ENCODE data around the gene CPTP.

CPTP gene

DNA sequence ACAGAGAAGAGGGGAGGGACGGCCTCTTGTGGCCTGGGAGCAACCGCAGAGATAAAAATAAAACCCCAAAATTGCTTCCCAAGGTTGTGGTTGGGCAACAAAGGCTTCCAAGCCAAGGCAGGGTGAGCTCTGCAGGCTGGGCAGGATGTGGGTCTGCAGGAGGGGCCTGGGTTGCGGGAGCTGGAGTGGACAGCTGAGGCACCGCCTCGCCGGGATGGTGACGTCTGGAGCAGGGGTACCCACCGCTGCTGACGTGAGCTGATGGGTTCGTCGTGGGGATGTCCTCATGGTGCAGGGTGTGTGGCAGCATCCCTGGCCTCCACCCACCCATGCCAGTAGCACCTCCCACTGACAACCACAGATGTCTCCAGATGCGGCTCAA is 46.8 kb downstream of the CPTP start:
- H3K79me2 ChIP-seq (ENCODE audit: insufficient read depth, low read length) = peaks cover 29% of the 10 kb centered on the region

DNA sequence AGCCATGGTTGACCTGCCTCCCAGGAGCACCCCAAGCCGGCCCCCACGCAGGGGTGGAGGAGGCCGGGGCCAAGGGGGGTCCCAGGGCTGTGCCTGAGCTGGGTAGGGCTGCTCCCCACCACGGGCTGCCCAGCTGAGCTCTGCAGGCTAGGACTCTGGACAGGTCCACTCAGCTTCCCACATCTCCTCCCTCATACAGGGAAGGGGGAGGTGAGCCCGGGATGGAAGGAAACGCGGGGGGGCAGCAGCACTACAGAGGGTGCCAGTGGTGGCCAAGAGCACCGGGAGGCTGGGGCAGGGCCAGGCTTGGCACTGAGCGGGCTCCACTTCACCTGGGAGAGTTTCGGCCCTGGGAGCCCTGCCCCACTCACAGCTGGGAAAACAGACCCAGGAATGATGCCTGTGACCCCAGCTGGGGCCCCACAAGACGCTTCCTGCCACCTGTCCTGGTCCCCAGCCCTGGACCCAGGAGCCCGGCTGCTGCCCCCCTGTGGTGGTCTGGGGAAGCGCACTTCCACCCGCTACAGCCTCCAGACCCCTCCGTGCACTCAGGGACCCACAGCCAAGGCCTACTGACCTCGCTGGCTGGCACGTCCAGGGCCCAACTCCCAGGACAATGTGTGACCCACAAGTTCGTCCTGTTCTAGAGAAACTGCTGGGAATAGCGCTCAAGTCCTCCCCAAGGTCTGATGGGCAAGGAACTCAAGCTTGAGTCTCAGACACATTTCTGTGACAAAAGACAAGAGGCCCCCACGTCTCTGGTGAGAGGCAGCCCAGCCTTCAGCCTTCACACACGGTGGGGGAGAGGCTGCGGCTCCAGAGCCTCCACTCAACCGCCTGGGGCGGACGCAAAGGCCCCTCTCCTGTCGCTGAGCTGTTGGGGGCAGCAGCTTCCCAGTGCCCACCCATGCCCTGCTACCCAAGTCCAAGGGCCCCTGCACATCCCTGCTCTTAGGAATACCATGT is 47.4 kb downstream of the CPTP start:
- Histone ChIP-seq H3K79me2 (ENCODE audit: insufficient read depth, low read length) (peaks cover 30% of the 10 kb centered on the region), H4K20me1 (ENCODE audit: insufficient read depth, low read length) (peaks cover 29% of the 10 kb centered on the region), H3K27ac (ENCODE audit: low read length) (peak overlapping the region; percentile 56), H3K4me3 (ENCODE audit: low read depth in 1 of 2, low read length in 2 of 2) (no peak overlapping the region), H3K4me2 (ENCODE audit: insufficient read depth, low read length) (peak overlapping the region; percentile 50), H3K36me3 (ENCODE audit: insufficient read depth, low read length) (peaks cover 28% of the 10 kb centered on the region), H2AFZ (ENCODE audit: low read depth, low read length) (no peak overlapping the region), H3K9ac (ENCODE audit: low read depth, low read length) (no peak overlapping the region), H3K4me1 (ENCODE audit: insufficient read depth, low read length) (peaks cover 44% of the 10 kb centered on the region), H3K27me3 (ENCODE audit: insufficient read depth, low read length, poor library complexity) (no peaks in the 10 kb centered on the region), H3K9me3 (ENCODE audit: insufficient read depth, low read length, severe bottlenecking) (peaks cover 3% of the 10 kb centered on the region)
- TF ChIP-seq, protein P1, sequence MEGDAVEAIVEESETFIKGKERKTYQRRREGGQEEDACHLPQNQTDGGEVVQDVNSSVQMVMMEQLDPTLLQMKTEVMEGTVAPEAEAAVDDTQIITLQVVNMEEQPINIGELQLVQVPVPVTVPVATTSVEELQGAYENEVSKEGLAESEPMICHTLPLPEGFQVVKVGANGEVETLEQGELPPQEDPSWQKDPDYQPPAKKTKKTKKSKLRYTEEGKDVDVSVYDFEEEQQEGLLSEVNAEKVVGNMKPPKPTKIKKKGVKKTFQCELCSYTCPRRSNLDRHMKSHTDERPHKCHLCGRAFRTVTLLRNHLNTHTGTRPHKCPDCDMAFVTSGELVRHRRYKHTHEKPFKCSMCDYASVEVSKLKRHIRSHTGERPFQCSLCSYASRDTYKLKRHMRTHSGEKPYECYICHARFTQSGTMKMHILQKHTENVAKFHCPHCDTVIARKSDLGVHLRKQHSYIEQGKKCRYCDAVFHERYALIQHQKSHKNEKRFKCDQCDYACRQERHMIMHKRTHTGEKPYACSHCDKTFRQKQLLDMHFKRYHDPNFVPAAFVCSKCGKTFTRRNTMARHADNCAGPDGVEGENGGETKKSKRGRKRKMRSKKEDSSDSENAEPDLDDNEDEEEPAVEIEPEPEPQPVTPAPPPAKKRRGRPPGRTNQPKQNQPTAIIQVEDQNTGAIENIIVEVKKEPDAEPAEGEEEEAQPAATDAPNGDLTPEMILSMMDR (IDR thresholded peaks at IDR 0.05; ENCODE audit: borderline replicate concordance, extremely low read depth, low read length, poor library complexity, severe bottlenecking) = peak; percentile 94
- no peak for TF ChIP-seq EZH2 (IDR thresholded peaks at IDR 0.05; ENCODE audit: borderline replicate concordance, low read depth, low read length, severe bottlenecking)
- ATAC-seq (ENCODE audit: insufficient read depth, low read depth) (peak; percentile 36), DNase-seq (peak; percentile 77)

More for the DNA sequence above, 46.8 kb downstream of the CPTP start:
- Histone ChIP-seq H3K9me3 (ENCODE audit: insufficient read depth, low read length, severe bottlenecking) (peaks cover 10% of the 10 kb centered on the region), H3K4me2 (ENCODE audit: insufficient read depth, low read length) (peak overlapping the region; percentile 50; the same call in 1 of the 2 replicates), H3K4me3 (ENCODE audit: low read depth in 1 of 2, low read length in 2 of 2) (no peak overlapping the region), H4K20me1 (ENCODE audit: insufficient read depth, low read length) (peaks cover 29% of the 10 kb centered on the region), H2AFZ (ENCODE audit: low read depth, low read length) (no peak overlapping the region), H3K36me3 (ENCODE audit: insufficient read depth, low read length) (peaks cover 28% of the 10 kb centered on the region), H3K27ac (ENCODE audit: low read length) (no peak overlapping the region), H3K27me3 (ENCODE audit: insufficient read depth, low read length, poor library complexity) (no peaks in the 10 kb centered on the region), H3K4me1 (ENCODE audit: insufficient read depth, low read length) (peaks cover 39% of the 10 kb centered on the region), H3K9ac (ENCODE audit: low read depth, low read length) (no peak overlapping the region)
- DNase-seq (peak; percentile 76), ATAC-seq (ENCODE audit: insufficient read depth, low read depth) (peak; percentile 15)
- TF ChIP-seq EZH2 (IDR thresholded peaks at IDR 0.05; ENCODE audit: borderline replicate concordance, low read depth, low read length, severe bottlenecking) = no peak
- TF ChIP-seq, protein P1 (IDR thresholded peaks at IDR 0.05; ENCODE audit: borderline replicate concordance, extremely low read depth, low read length, poor library complexity, severe bottlenecking) = no peak

DNA sequence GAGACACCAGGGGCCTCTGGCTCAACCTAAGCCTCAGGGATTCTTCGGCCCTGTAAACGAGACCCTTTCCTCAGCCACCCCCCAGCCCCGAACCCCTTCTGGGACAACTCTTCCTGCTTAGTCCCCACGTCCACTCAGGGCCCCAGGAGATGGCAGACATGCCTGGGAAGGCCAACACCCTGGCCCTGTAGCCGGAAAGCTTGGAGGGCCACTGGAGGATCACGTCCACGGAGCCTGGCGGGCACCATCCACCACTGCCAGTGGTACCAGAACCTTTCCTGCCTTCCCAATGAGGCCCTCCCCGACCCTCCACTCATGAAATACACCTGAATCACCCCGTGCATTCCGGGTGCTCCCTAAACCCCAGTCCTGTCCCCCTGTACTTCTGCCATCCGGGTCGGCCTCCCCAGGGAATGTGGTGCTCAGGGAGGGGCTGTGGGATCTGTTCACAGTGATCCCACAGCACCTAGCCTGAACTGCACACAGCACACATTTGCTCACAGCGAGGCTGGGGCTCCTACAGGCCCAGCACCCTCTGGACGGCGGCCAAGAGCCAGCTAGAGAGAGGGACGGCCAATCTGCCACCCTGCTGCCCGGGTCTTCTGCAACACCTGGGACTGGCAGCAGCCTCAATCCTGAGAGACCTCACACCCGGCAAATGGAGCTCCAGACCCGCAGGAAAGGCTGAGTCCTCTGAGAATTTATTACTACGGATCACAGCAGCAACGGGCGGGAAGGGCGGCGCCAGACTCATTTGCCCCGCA is 48.6 kb downstream of the CPTP start:
- peaks cover 28% of the 10 kb centered on the region for H3K36me3 ChIP-seq (ENCODE audit: insufficient read depth, low read length)
- DNase-seq (no peak), ATAC-seq (ENCODE audit: insufficient read depth, low read depth) (no peak)
- H3K4me3 ChIP-seq (ENCODE audit: low read depth in 1 of 2, low read length in 2 of 2) = peak overlapping the region in 1 of 2 experiments; percentile 94; a peak in 3 of 4 replicates
- H3K9me3 ChIP-seq (ENCODE audit: insufficient read depth, low read length, severe bottlenecking) = no peaks in the 10 kb centered on the region
- peaks cover 29% of the 10 kb centered on the region for H4K20me1 ChIP-seq (ENCODE audit: insufficient read depth, low read length)
- peak overlapping the region; percentile 97 for H3K4me2 ChIP-seq (ENCODE audit: insufficient read depth, low read length)
- no peak overlapping the region for H2AFZ ChIP-seq (ENCODE audit: low read depth, low read length)
- peaks cover 30% of the 10 kb centered on the region for H3K79me2 ChIP-seq (ENCODE audit: insufficient read depth, low read length)
- TF ChIP-seq EZH2 (IDR thresholded peaks at IDR 0.05; ENCODE audit: borderline replicate concordance, low read depth, low read length, severe bottlenecking) = no peak
- TF ChIP-seq, protein P1 (IDR thresholded peaks at IDR 0.05; ENCODE audit: borderline replicate concordance, extremely low read depth, low read length, poor library complexity, severe bottlenecking) = no peak
- H3K27me3 ChIP-seq (ENCODE audit: insufficient read depth, low read length, poor library complexity) = no peaks in the 10 kb centered on the region
- peaks cover 44% of the 10 kb centered on the region for H3K4me1 ChIP-seq (ENCODE audit: insufficient read depth, low read length)
- H3K27ac ChIP-seq (ENCODE audit: low read length) = no peak overlapping the region
- peak overlapping the region; percentile 100 for H3K9ac ChIP-seq (ENCODE audit: low read depth, low read length)

Data from DND-41 (cell line).